ENCODE results near the gene PRPF40B. TPM values are rescaled to one million over a fixed set of nuclear protein-coding genes. Genes with fewer than 3 reads are reported as not detected.

The PRPF40B gene
- 17.1 TPM for total RNA-seq
- long read RNA-seq, partial matches to known transcripts: 4 of 24 reads
- long read RNA-seq, other reads (novel, unspliced or antisense): 18 of 24 reads

DNA sequence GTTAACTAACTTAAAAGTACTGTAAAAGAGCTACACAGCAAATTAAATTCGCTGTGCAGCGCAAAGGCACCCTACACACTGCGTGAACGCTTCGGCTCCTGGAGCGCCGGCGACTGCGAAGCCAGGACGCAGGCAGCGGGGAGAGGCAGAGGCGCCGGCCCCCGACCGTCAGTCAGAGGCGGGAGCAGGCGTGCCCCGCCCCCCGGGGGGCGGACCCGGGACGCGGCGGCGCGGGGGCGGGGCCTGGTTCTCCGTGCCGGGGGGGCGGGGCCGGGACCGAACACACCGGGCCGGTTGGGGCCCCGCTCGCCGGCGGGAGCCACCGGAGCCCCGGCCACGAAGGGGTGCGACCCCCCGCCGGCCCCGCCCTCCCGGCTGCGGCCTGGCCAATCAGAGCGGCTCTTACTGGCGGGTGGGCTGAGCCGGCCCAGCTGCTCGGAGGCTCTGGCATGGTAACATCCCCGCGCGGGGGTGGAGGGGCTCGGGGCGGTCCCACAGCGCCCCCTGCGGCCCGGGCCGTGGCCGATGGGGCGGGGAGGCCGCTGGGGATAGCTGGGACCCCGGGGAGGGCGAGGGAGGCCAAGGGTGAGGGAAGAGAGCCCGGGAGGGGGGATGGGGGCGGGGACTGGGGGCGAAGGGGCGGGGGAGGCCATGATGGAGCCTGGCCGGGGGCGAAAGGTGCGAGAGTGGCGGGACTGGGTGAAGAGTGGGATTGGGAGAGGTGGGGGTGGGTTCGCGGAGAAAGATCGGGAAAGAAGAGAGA is at the start of gene PRPF40B:
Gene PRPF40B, plus strand, starts transcription at position 420 of the 763 bp plus-strand sequence. Its CDS starts 30 bp downstream, at position 450.
- DNase-seq (ENCODE audit: missing footprints) (peak; percentile 95), ATAC-seq (peak; percentile 92)
- intact Hi-C loops (cut with DNase I): no loop called here

DNA sequence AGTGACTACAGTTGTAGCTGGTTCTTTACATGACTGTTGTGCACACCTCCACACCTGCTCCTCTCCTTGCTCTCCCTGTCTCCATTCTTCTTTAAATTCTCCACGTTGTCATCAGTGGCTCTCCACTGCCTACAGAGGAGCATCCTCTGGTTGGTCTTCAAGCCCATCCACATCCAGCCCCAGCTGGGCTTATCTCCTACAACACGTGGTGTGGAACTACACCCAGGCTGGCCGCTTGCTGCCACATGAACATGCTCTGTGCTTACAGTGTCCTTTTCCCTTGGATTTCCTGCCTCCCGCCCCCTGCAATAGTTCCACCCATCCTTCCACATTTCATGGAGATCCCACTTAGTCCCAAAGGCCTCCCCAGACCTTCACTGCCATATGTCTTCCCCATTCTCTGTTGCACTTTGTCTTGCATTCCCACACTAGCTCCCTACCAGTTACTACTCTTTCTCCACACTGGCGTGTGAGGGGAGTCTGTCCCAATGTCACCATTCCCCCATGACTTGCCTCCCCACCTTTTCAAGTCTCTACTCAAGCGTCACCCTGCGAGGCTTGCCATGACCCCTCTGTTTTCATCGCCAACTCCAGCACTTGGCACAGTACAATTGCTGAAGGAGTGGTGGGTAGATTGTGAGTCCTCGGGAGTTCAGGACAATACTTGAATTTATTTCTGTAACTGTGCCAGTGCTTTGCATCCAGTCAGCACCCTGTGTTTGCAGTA is 45.6 kb upstream of the PRPF40B start:
- ATAC-seq: no peak
- no peak for DNase-seq (ENCODE audit: missing footprints)
- intact Hi-C loops (cut with DNase I): no loop called here

DNA sequence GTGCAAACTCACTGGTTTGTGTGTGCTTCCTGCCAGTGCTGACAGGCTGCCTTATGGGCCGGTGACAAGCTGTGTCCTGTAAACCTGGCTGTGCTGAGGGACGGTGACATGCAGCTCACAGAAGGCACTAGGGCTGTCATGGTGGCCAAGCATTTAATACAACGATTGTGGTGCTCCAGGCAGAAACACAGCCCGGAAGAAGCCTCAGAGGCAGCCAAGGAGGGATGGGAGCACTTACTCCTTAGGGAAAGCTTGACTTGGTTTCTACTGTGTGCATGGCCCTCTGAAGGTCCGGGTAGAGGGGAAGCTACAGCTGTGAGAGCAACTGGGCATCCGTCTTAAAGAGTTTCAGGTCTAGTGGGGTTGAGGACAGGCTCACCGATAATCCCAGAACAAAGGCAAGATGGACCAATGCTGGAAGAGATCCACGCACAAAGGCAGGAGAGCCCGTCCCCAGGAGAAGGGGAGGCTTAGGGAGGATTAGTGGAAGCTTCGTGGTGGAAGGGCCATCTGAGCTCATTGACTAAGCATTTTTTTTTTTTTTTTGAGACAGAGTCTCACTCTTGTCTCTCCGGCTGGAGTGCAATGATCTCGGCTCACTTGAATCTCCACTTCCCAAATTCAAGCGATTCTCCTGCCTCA is 44.8 kb upstream of the PRPF40B start:
- intact Hi-C loops (cut with DNase I): no loop called here
- DNase-seq (ENCODE audit: missing footprints) (no peak), ATAC-seq (no peak)

DNA sequence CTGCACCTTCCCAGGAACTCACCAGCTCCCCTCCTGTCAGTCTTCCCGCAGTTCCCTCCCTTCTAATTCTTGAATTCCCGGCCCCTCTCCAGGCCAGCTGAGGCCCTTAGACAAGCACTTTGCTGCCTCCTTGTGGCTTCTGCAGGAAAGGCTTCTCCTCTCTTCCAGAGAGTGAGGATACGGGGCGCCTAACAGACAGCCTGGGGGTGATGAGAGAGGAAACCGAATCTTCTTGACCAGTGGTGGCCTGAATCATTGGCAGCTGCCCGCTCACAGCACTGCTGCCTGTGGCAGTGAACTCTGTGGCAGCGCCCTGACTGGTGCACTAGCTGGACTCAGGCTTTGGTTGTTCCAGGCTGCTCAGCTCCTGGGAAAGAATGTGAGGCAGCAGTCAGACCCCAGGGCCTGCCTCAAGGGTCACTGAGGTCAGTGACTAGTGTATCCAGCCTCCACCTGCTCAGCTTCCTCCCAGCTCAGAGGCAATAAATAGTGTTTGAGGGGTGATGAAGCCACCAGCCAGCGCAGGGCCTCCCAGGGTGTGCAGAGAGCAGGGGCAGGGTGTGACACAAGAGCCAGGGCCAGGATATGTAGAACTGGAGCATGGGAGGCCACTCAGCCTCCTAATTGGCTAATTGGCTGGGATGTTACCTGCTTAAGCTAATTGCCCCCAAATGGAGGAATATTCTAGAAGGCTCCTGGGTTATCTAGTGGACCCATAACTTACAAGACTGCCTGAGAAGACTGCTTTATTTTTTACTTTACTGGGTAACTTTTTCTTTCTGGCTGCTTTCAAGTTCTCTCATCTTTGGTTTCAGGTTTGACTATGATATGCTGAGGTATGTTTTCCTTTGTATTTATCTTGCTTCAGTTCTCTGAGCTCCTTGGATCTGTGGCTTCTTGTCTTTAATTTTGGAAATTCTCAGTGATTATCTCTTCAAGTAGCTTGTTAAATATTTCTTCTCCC is 42.5 kb upstream of the PRPF40B start:
- no peak for DNase-seq (ENCODE audit: missing footprints)
- intact Hi-C loops (cut with DNase I): loop anchor here (1.0 to 5.0 kb wide), 2 partner anchors 69 to 223 kb away; no protein-coding TSS in a partner anchor

DNA sequence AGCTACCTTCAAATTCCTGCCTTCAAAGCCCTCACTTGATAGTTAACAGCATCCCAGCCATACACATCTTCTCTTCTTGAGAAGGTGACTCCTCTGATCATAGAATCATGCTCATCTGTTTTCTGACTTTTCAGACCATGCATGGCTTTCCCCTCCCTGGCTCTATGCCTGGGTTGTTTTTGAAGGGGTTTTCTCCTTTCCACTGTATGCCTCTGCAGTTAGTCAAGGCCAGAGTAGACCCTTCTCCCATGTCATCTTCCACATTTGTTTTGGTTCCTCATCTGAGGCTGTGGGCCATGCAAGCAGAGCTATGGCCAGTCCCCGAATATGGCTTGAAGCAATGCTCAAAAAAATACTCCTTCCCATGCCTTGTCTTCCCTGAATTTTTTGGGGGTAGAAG is 41.2 kb upstream of the PRPF40B start:
- ATAC-seq (no peak), DNase-seq (ENCODE audit: missing footprints) (no peak)
- intact Hi-C loops (cut with DNase I): loop anchor here (5.0 kb wide), 1 partner anchor 70 kb away; no protein-coding TSS in a partner anchor

More for the DNA sequence above, 42.5 kb upstream of the PRPF40B start:
- ATAC-seq: peak; percentile 74

DNA sequence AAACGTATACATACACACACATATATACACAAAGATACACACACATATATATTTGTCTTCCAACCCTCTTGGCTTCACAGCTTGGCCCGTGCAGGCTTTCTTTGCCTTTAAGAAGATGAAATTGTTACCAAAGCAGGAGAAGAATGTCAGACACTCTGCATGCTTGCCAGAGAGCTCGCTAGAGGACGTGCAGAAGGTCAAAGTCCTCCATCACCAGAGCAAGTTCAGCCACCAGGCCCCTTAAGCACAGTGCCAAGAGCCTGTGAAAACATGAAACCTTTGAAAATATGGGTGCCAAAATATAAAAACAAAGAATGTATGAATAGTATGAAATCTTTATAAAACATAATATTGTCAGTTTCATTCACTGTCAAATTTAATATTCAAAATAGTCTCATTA is 40.5 kb upstream of the PRPF40B start:
- no peak for DNase-seq (ENCODE audit: missing footprints)
- intact Hi-C loops (cut with DNase I): loop anchor here (5.0 kb wide), 1 partner anchor 71 kb away; no protein-coding TSS in a partner anchor
- peak; percentile 65 for ATAC-seq

DNA sequence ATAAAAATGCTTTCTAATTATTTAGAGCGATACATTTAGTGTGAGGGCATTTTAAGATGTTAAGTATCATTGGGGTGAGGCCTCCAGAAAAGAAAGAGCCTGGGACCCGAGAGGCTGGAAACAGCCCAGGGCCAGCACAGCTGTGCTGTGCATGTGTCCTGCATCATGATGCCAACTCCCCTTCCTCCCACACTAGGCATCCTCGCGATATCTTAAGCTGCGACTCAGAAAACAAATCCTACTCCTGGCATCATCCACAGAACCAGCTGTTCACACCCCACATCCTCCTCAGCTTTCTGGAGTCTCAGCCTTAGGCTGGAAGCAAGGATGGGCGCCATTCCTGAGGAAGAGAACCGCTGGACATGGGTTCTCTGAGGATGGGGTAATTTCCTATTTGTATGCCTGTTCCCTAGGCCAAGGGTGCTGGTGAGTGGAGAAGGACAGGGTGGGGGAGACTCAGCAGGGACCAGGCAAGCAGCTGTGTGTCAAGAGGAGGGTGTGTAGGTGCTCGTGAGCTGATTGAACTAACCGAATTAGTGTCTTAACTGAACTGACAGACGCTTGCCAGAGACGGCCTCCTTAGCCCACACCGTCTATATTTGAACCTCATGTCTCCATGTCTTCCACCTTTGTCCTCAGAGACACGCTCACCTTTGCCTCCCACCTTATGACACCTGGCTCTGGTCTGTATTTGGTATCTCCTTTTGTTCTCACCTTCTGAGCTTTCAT is 39.8 kb upstream of the PRPF40B start:
- intact Hi-C loops (cut with DNase I): loop anchor here (5.0 kb wide), 1 partner anchor 71 kb away; no protein-coding TSS in a partner anchor
- DNase-seq (ENCODE audit: missing footprints) (no peak), ATAC-seq (peak; percentile 23)

DNA sequence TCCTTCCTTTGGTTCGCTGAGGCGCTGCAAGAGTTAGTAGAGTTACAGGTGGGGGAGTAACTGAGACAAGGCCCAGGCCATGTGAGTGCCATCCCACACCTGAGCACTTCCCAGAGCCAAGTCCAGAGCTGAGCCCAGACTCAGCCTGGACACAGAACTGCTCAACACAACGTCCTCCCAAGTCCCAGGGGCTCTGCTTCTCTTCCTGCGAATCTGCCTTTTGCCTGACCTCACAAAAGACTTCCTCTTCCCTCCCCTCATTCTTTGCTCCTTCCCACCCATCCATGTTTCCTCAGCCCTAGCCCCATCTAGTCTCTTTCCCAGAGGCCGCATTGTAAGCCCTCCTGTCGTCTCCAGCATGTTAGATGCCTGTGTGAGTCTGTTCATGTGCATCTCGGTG is 38.8 kb upstream of the PRPF40B start:
- intact Hi-C loops (cut with DNase I): loop anchor here (5.0 kb wide), 1 partner anchor 72 kb away; no protein-coding TSS in a partner anchor

DNA sequence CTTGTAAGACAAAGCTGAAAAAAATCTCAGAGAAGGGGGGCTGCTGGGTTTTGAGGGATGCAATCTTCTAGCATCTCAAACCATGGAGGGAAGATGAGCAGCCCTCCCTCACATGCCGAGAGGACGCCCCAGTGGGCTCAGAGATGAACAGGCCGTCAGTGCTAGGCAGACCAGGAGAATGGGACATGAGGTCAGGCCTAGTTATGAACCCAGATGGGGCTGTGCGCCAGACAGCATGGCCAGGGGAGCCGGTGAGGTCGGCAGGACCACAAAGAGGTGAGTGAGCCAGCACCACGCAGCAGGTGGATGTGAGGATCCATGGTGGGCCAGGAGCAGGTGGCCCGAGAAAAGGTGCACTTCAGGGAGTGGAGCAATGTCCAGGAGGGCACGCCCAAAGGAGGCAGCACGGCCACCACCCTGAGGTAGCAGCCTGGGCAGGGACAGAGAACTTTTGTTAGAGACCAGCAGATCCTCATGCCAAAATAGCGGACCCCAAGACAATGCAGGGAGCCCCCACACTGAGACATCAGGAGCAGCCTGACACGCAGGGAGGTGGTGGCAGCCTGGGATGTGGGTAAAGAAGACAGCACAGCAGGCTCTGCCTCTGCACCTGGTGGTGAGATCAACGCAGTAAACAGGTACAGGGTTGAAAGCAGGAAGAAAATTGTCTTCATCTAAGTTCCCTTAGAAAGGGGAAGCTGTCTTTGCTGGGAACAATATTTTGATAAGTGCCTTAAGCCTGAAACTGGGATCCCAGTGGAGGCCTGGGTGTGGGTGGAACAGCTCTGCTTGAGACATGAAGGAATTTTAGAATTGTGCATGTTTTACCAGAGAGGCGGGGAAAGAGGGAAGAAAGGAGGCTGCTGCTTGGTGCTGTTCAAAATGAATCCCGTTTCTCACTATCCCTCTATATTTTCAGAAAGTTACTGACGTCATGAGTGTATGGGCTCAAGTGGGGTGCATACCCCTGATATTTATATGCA is 37.6 kb upstream of the PRPF40B start:
- ATAC-seq: no peak
- DNase-seq (ENCODE audit: missing footprints): no peak
- intact Hi-C loops (cut with DNase I): no loop called here

More for the DNA sequence above, 38.8 kb upstream of the PRPF40B start:
- ATAC-seq (no peak), DNase-seq (ENCODE audit: missing footprints) (no peak)

DNA sequence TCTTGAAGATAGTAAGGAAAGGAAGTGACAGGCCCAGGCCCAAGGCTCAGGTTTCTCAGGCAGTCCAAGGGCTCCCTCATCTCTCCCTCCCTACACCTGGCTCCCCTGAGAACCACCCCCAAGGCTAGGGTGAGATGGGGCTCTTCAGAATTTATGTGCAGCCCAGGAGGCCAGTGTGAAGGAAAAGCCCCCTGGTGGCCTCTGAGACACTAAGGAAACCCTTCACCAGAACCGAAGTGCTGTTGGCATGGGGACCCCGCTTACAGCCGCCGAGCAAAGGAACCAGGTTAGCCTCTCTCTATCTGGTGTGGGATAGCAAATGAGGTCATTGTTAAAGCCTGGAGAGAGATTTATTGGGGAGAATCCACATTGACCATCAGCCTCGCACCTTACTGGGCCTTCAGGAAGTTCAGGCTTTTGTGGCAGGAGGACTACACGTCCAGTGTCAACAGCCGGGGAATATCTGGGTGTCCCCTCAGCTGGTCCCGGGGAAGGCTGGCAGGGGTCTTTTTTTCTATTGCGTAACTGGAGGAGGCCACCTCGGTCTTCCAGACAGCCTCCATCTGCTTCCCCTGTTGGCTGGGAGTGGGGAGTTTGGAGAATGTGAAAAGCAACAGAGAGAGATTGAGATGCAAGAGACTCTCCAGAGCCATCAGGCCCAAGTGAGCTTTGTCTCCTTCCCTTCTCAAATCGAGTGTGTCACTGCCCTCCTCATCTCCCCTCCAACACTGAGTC is 36.0 kb upstream of the PRPF40B start:
- ATAC-seq: no peak
- intact Hi-C loops (cut with DNase I): no loop called here
- DNase-seq (ENCODE audit: missing footprints): no peak

DNA sequence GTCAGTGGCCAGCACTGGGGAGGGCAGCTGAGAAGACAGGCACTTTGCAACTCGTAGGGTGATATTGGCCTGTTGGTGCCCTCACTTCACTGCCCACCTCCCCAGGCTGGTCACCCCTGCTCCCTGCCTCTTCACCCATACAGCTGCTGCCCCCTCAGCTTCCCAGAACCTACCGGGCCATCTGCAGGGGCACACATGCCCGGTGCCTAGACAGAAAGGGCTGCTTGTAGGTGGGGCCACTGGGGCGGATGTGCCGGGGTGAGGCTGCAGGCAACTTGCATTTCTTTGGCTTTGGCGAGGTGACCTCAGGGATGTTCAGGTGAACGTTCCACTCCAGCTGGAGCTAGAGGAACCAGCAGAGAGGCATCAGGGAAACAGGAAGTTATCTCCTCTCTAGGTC is 35.1 kb upstream of the PRPF40B start:
- ATAC-seq (no peak), DNase-seq (ENCODE audit: missing footprints) (no peak)
- intact Hi-C loops (cut with DNase I): no loop called here

DNA sequence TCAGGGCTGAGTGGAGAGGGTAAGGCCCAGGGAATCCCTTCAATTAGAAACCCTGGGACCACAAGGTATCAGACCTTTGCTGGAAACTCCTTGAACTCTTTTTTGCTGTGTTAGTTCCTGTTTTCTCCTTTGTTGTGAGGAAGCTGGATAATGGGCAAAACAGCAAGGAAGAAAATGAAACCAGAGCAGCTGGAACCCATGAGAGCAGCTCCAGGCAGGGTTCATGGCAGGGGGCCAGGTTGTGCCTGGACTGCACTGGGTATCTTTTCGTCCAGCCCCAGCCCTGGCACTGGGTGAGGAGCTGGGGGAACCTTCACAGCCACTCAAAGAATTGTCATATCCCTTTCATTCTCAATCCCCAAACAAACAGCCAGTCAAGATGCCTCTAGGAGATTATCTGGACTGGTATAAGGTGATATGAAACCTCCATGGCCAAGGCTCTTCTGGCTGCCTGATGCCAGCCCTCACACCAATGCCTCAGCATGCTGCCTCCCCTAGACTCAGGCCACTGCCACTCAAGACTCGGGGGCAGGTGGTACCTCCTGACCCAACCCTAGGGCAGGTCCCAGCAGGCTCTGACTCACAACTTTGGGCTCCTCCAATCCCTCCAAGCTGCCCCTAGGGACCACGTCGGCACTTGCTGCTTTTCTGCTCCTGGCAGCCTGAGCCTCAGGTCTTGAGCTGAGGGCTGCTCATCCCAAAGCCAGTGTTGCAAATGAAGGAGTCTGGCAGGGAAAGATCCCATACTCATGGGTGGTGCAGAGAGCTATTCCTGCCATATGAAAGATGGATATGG is 34.4 kb upstream of the PRPF40B start:
- intact Hi-C loops (cut with DNase I): no loop called here
- DNase-seq (ENCODE audit: missing footprints) (peak; percentile 67), ATAC-seq (peak; percentile 46)

DNA sequence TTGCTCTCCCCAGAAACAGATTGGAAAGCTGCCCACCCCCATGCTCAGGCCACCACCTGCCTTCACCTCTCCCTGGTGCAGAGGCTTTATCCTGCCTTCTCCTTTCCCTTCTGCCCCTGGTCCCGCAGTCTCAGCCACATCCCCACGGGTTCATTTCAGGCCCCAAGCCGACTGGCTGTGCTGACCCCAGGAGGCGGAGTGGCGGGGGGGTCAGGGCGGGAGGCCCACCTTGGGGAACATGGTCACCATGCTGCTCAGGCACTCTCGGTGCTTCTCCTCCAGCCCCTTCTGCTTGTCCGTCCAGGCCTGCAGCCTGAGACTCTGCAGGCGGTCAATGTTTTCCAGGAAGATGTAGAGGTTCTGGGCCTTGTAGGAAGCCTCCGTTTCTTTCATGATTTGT is 24.8 kb upstream of the PRPF40B start:
- ATAC-seq (no peak), DNase-seq (ENCODE audit: missing footprints) (no peak)
- intact Hi-C loops (cut with DNase I): no loop called here

DNA sequence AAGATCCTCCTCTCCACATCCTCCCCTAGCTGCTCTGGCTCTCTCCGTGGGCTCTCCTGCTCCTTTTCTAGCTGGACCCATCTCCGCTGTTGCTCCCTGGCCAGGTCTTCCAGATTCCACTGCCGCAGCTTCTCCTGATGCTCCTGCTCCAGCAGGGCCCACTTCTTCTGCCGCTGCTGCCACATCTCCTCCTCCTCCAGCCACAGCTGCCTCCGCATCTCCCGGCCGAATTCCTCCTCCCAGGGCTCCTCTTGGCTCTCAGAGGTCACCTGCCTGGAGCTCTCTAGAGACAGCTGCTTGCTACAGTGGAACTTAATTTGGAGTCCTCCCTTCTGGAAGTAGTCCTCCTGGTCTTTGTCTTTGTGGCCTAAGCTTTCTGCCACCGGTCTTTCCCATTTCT is 23.4 kb upstream of the PRPF40B start:
- no peak for DNase-seq (ENCODE audit: missing footprints)
- intact Hi-C loops (cut with DNase I): no loop called here
- ATAC-seq: no peak

DNA sequence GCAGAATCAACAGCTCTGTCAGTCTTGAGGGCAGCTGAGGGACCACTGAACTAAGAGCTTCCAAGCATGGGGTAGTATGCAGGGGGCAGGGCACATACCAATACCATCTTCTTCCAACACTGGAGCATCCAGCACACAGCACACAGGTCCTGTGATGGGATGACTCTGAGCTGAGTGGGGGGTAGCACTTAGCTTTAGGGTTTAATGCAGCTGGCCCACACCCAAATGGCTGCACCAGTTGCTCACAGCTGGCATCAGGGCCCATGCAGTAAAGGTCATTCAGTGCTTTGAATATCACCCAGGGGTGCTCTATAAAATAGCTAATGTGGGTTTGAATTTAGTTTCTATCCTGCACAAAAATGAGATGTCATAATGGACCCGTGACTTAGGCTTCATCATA is 19.6 kb upstream of the PRPF40B start:
- no peak for ATAC-seq
- intact Hi-C loops (cut with DNase I): no loop called here
- DNase-seq (ENCODE audit: missing footprints): no peak

All from Right ventricle myocardium inferior (tissue), 1 donor.